DOHH2 (cell line): ENCODE measurements around the gene GOSR2.

Experiments used
- CTCF ChIP-seq: fragments of 200-600 bp; sonication (generic); IDR thresholded peaks from one replicate; pipeline ENCODE4 v1.5.1; 2014; ENCODE audit warnings: antibody characterized with exemption, mild to moderate bottlenecking, low read depth, low read length; ENCODE audit not compliant: poor library complexity, severe bottlenecking
- EZH2phosphoT487 ChIP-seq: fragments of 200-600 bp; sonication (generic); IDR thresholded peaks from 2 replicates; pipeline ENCODE4 v1.6.1; 2017; ENCODE audit warnings: borderline replicate concordance, mild to moderate bottlenecking, antibody characterized with exemption, low read length, moderate library complexity, mixed read lengths

DNA sequence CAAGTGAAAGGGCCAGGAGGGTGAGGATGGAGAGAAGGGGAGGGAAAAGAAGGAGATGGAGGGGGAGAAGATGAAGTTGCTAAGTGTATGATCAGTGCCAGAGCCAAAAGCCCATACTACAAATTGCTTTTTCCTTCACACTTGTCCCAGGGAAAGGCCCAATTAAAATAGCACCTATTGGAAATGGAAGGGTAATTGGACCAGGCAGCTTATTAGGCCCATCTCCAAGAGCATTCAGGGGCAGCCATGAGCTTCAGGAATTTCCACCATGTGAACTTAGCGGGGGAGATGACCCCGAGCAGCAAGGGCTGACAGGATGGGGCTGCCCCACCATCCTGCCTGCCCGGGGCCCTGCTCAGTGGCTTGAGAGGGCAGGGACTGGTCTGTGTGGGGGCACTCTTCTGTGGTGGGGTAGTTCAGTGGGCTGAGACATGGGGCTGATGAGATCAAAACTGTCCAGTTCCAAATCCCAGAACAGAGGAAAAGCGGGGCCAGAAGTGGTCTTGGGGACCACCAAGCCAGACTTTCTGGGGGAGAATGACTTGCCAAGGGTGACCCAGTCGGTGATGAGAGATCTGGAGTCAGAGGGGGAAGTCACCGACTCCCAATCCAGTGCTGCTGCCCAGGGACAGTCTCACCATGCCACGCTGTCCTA, 27.5 kb downstream of the GOSR2 start:
- no peak for TF ChIP-seq CTCF
- TF ChIP-seq EZH2phosphoT487: no peak
